Astrocyte (in vitro differentiated cells and primary cell): ENCODE data around the gene RWDD1. TPM values are rescaled to one million over a fixed set of nuclear protein-coding genes. Genes with fewer than 3 reads are reported as not detected.

ENCODE experiments used
- DNase-seq: peaks from one replicate; pipeline ENCODE4 v3.0.0-alpha.2; 2010; ENCODE audit warnings: low read depth
- FAIRE-seq: peaks from 2 replicates; lab custom pipeline; 2011; peaks lifted over from hg19 to GRCh38; lab: Jason Lieb, UNC
- H2AFZ ChIP-seq: 2 replicates; pipeline ENCODE4 v1.6.0; 2012; ENCODE audit warnings: low read depth, low read length, inconsistent platforms
- H3K27ac ChIP-seq: 2 replicates; pipeline ENCODE4 v1.5.1; 2011; ENCODE audit warnings: low read depth, low read length, inconsistent platforms
- H3K27me3 ChIP-seq: 2 replicates; pipeline ENCODE4 v1.6.0; 2011; ENCODE audit warnings: low read length, inconsistent platforms; ENCODE audit not compliant: insufficient read depth
- H3K36me3 ChIP-seq: 2 replicates; pipeline ENCODE4 v1.5.1; 2011; ENCODE audit warnings: low read length, inconsistent platforms; ENCODE audit not compliant: insufficient read depth
- H3K4me1 ChIP-seq: 2 replicates; pipeline ENCODE4 v1.5.1; 2011; ENCODE audit warnings: low read length, inconsistent platforms; ENCODE audit not compliant: insufficient read depth
- H3K4me2 ChIP-seq: 2 replicates; pipeline ENCODE4 v1.6.0; 2012; ENCODE audit warnings: low read length, inconsistent platforms
- H3K4me3 ChIP-seq: 2 replicates; pipeline ENCODE4 v1.5.1; 2011; ENCODE audit warnings: low read depth, mild to moderate bottlenecking, low read length, inconsistent platforms; ENCODE audit not compliant: insufficient read depth
- H3K79me2 ChIP-seq: 2 replicates; pipeline ENCODE4 v1.6.0; 2012; ENCODE audit warnings: mild to moderate bottlenecking, low read length, inconsistent platforms; ENCODE audit not compliant: insufficient read depth
- H3K9ac ChIP-seq: 2 replicates; pipeline ENCODE4 v1.6.0; 2012; ENCODE audit warnings: mild to moderate bottlenecking, low read length, inconsistent platforms
- H3K9me3 ChIP-seq: 2 replicates; pipeline ENCODE4 v1.5.1; 2012; ENCODE audit warnings: low read depth, mild to moderate bottlenecking, low read length, inconsistent platforms; ENCODE audit not compliant: insufficient read depth
- H4K20me1 ChIP-seq: 2 replicates; pipeline ENCODE4 v1.6.0; 2012; ENCODE audit warnings: low read length, inconsistent platforms; ENCODE audit not compliant: insufficient read depth
- H3K27ac Mint-ChIP-seq: one replicate; pipeline ENCODE4 v1.8.0; 2021; ENCODE audit warnings: mild to moderate bottlenecking, mixed read lengths; ENCODE audit not compliant: unreplicated experiment
- H3K27me3 Mint-ChIP-seq: one replicate; pipeline ENCODE4 v1.8.0; 2021; ENCODE audit warnings: low read depth, mixed read lengths; ENCODE audit not compliant: unreplicated experiment
- H3K36me3 Mint-ChIP-seq: one replicate; pipeline ENCODE4 v1.8.0; 2021; ENCODE audit warnings: low read depth, mixed read lengths; ENCODE audit not compliant: unreplicated experiment
- H3K4me1 Mint-ChIP-seq: one replicate; pipeline ENCODE4 v1.8.0; 2021; ENCODE audit warnings: low read depth, mixed read lengths; ENCODE audit not compliant: unreplicated experiment
- H3K4me3 Mint-ChIP-seq: one replicate; pipeline ENCODE4 v1.8.0; 2021; ENCODE audit warnings: mild to moderate bottlenecking, moderate library complexity, mixed read lengths; ENCODE audit not compliant: unreplicated experiment
- H3K9me3 Mint-ChIP-seq: one replicate; pipeline ENCODE4 v1.8.0; 2021; ENCODE audit warnings: mild to moderate bottlenecking, mixed read lengths; ENCODE audit not compliant: unreplicated experiment
- EZH2 ChIP-seq: IDR thresholded peaks from 2 replicates; pipeline ENCODE4 v1.6.1; 2012; ENCODE audit warnings: mild to moderate bottlenecking, low read length, inconsistent platforms; ENCODE audit not compliant: insufficient read depth
- total RNA-seq: library from RNA; stranded (reverse); gene quantifications from 2 replicates; pipeline ENCODE4 v1.2.1, GENCODE V29; 2021
- TF ChIP-seq, protein P1 (sequence below): IDR thresholded peaks from 2 replicates; pipeline ENCODE4 v1.5.1; 2011; ENCODE audit warnings: low read depth, mild to moderate bottlenecking, inconsistent platforms, low read length, moderate library complexity; ENCODE audit not compliant: insufficient read depth

The RWDD1 gene
- total RNA-seq, 1 donor from 2014 or later, result 45.1 TPM

- FAIRE-seq (no peak), DNase-seq (peak; percentile 41)
- Histone ChIP-seq H3K79me2 (no peaks in the 10 kb centered on the region), H3K9me3 (no peaks in the 10 kb centered on the region), H3K4me2 (no peak overlapping the region), H3K4me3 (no peak overlapping the region), H3K9ac (no peak overlapping the region), H4K20me1 (no peaks in the 10 kb centered on the region), H3K4me1 (peaks cover 18% of the 10 kb centered on the region), H3K36me3 (no peaks in the 10 kb centered on the region), H2AFZ (no peak overlapping the region), H3K27ac (no peak overlapping the region), H3K27me3 (no peaks in the 10 kb centered on the region)
- Mint-ChIP-seq H3K27me3 (no peaks in the 10 kb centered on the region), H3K36me3 (no peaks in the 10 kb centered on the region), H3K27ac (no peak overlapping the region), H3K9me3 (no peaks in the 10 kb centered on the region), H3K4me1 (peaks cover 26% of the 10 kb centered on the region), H3K4me3 (no peak overlapping the region)
- TF ChIP-seq EZH2, result no peak
- TF ChIP-seq, protein P1, sequence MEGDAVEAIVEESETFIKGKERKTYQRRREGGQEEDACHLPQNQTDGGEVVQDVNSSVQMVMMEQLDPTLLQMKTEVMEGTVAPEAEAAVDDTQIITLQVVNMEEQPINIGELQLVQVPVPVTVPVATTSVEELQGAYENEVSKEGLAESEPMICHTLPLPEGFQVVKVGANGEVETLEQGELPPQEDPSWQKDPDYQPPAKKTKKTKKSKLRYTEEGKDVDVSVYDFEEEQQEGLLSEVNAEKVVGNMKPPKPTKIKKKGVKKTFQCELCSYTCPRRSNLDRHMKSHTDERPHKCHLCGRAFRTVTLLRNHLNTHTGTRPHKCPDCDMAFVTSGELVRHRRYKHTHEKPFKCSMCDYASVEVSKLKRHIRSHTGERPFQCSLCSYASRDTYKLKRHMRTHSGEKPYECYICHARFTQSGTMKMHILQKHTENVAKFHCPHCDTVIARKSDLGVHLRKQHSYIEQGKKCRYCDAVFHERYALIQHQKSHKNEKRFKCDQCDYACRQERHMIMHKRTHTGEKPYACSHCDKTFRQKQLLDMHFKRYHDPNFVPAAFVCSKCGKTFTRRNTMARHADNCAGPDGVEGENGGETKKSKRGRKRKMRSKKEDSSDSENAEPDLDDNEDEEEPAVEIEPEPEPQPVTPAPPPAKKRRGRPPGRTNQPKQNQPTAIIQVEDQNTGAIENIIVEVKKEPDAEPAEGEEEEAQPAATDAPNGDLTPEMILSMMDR, result peak; percentile 78
These were observed 39.4 kb upstream of the RWDD1 start for GRCh38 chr6:116531675-116532570.

- Histone ChIP-seq H3K4me3 (no peak overlapping the region), H4K20me1 (no peaks in the 10 kb centered on the region), H3K4me1 (peaks cover 16% of the 10 kb centered on the region), H3K9me3 (no peaks in the 10 kb centered on the region), H2AFZ (no peak overlapping the region), H3K9ac (no peak overlapping the region), H3K79me2 (no peaks in the 10 kb centered on the region), H3K36me3 (no peaks in the 10 kb centered on the region), H3K27ac (no peak overlapping the region), H3K4me2 (no peak overlapping the region), H3K27me3 (no peaks in the 10 kb centered on the region)
- no peak for FAIRE-seq
- Mint-ChIP-seq H3K4me1 (peaks cover 22% of the 10 kb centered on the region), H3K27ac (no peak overlapping the region), H3K9me3 (no peaks in the 10 kb centered on the region), H3K36me3 (no peaks in the 10 kb centered on the region), H3K27me3 (no peaks in the 10 kb centered on the region), H3K4me3 (no peak overlapping the region)
- DNase-seq, result no peak
- TF ChIP-seq EZH2, result no peak
- TF ChIP-seq, protein P1, result peak; percentile 6
These were observed 37.9 kb upstream of the RWDD1 start for GRCh38 chr6:116533233-116533957.
